Suprapubic skin (tissue), 3 donors: ENCODE data around the gene CEMIP2.

Source experiments
- POLR2A ChIP-seq, 2 donors: fragments of 450-650 bp; IDR thresholded peaks; one replicate each; pipeline ENCODE4 v1.6.1; 2017; ENCODE audit warnings: antibody characterized with exemption in 2 of 2, mild to moderate bottlenecking in 2 of 2, moderate library complexity in 2 of 2
- TF ChIP-seq, protein P1 (sequence below), 2 donors: fragments of 200-600 bp in 1 of 2; fragments of 450-650 bp in 1 of 2; sonication (generic) in 1 of 2; IDR thresholded peaks; one replicate each; pipeline ENCODE4 v1.5.1; 2016 to 2019; ENCODE audit warnings: antibody characterized with exemption in 2 of 2, mild to moderate bottlenecking in 1 of 2, moderate library complexity in 1 of 2

DNA sequence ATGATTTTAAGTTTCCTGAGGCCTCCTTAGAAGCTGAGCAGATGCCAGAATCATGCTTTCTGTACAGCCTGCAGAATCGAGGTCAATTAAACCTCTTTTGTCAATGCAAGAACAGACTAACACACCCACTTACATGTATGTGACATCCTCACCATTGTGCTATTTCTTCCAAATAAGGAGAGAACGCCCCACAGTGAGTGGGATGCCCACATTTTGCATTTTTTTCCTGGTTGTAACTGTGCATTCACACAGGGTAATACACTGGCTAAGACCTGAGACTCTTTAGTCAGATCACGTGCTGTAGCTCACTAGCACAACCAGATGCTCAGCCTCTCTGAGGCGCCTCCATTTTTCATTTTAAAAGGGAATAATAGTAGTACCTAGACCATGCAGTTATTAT, 4.4 kb upstream of the CEMIP2 start:
- TF ChIP-seq, protein P1, sequence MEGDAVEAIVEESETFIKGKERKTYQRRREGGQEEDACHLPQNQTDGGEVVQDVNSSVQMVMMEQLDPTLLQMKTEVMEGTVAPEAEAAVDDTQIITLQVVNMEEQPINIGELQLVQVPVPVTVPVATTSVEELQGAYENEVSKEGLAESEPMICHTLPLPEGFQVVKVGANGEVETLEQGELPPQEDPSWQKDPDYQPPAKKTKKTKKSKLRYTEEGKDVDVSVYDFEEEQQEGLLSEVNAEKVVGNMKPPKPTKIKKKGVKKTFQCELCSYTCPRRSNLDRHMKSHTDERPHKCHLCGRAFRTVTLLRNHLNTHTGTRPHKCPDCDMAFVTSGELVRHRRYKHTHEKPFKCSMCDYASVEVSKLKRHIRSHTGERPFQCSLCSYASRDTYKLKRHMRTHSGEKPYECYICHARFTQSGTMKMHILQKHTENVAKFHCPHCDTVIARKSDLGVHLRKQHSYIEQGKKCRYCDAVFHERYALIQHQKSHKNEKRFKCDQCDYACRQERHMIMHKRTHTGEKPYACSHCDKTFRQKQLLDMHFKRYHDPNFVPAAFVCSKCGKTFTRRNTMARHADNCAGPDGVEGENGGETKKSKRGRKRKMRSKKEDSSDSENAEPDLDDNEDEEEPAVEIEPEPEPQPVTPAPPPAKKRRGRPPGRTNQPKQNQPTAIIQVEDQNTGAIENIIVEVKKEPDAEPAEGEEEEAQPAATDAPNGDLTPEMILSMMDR (IDR thresholded peaks at IDR 0.05): no peak
- no peak for TF ChIP-seq POLR2A (IDR thresholded peaks at IDR 0.05)
